OCI-M2 (cell line): Measurements from ENCODE around the gene IRAK1.

Experiments
- DNase-seq: peaks from one replicate; lab custom pipeline; 2025; ENCODE audit not compliant: unreplicated experiment; lab: John Stamatoyannopoulos, UW

Gene IRAK1

DNA sequence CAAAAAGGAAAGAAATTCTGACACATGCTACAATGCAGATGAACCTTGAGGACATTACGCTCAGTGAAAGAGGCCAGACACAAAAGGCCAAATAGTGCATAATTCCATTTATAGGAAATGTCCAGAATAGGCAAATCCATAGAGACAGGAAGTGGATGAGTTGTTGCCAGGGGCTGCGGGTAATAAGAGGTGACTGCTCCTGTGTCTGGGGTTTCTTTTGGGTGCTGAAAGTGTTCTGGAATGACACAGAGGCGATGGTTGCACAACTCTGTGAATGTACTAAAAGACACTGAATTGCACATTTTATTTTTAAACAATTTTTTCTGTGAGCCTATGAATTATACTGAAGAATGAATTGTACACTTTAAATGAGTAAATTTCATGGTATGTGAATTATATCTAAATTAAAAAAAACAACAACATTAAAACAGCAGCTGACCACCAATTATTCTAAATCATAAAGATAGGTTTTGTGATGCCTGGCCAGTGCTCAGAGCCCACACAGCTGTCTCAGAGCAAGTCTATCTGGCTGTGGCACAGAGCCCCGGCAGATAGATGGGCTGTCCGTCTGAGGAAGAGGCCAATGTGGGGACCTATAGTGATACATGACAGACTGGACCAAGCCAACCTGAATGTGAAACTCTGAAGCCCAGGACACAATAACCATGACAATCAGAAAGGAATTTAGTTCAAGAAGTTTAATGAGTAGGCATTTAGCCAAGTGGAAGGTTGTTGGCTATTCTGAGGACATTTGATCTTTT lies 23.5 kb upstream of the IRAK1 start:
- no peak for DNase-seq

DNA sequence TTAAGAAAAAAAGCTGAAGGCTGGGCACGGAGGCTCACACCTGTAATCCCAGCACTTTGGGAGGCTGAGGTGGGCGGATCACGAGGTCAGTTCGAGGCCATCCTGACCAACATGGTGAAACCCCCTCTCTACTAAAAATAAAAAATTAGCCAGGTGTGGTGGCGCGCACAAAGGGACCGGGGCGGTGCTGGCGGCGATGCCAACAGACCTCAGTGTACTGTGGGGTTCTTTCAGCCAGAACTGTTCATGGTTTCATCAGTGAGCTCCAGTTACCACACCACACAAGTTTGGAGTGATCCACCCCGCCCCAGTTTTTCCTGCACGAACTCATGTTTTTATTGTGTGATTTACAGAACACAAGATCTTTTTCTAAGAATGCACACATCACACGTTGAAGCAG lies 21.2 kb upstream of the IRAK1 start:
- no peak for DNase-seq

DNA sequence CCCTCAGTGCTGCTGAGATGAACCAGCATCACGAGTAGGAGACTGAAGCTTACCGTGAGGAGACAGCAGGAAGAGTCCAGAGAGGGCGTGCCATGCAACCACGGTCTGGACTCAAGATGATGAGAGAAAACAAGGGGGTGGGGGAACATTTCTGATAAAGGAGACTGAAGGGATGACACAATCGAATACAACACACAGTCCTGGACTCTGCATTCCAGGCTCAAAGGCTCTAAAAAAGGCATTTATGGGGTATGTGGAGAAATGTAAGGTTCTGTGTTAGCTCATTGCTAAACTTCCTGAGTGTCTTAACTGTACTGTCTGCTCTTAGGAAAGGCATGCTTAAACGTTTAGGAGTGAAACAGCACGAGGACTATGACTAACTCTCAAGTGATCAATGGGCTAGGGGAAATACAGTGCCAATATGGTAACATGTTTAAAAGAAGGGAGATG lies 20.6 kb upstream of the IRAK1 start:
- no peak for DNase-seq

DNA sequence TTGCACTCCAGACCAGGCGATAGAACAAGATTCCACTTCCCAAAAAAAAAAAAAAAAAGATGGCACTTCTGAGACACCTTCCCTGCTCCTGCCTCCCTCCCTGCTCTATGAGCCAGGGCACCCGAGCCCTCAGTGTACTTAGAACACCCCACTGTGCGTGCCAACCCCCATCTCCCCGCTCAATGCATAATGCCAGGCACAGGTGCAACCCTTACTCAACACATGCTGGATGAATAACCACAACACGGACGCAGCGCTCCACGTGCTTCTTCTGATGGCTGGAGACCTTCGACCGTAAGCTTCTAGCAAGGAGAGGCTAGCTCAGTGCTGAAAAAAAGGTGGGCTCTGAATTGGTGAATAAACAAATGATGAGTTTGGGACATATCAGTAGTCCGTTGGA lies 19.9 kb upstream of the IRAK1 start:
- DNase-seq, result no peak

DNA sequence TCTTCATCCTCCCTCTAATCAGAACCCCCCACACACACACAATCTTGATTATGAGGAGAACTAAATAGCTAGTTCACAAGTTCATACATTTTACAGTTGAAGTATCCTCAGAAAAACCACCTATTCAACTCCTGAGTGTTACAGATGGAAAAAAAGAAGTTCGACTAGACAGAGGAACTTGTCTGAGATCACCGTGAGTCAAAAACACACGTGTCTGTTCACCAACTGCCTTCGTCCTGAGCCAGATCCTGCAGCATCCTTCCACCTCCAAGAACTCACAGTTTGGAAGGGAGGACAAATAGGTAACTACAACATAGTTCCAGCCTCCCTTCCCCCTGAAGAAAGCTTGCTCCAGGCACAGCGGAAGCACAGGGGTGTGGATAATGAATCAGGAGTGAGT lies 19.0 kb upstream of the IRAK1 start:
- DNase-seq, result no peak

DNA sequence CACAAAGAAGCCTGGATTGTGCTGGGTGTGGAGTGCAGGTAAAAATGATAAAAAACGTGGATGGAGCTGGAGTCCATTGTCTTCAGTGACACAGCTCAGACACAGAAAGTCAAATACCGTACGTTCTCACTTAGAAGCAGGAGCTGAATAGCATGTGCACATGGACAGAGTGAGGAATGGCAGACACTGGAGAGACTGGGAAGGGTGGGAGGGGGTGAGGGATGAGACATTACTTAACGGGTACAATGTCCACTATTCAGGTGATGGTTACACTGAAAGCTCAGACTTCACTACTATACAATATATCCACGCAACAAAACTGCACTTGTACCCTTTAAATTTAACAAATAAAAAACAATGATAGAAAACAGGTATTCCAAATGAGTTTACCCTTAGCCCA lies 18.1 kb upstream of the IRAK1 start:
- DNase-seq, result no peak

DNA sequence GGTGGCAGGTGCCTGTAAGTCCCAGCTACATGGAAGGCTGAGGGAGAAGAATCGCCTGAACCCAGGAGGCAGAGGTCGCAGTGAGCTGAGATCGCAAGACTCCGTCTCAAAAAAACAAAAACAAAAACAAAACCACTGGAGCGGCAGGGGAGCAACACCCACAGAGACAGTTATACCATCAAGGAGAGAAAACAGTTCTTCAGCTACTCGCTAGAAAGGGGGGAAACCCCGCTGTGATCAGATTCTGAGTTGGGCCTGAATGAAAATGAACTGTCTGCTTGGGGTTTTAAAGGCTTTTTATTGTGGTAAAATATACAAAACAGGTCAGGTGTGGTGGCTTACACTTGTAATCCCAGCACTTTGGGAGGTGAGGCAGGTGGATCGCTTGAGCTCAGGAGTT lies 16.8 kb upstream of the IRAK1 start:
- no peak for DNase-seq

DNA sequence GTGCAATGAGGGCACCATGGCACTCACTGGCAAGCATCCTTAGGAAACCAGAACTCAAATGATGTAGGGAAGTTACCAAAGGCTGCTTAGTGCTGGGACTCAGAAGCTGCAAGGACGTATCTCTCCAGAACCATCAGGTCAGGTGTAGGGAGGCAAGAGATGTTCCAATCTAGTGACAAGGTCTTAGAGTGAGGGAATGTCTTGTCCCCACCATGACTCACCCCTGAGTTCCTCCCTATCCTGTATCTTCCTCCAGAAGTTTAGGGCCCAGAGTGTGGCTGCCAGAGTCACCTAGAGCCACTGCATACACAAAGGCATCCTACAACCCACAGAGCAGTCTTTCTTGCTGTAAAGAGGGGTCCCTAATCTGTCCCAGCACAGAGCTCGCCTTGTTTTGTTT lies 14.1 kb upstream of the IRAK1 start:
- no peak for DNase-seq

DNA sequence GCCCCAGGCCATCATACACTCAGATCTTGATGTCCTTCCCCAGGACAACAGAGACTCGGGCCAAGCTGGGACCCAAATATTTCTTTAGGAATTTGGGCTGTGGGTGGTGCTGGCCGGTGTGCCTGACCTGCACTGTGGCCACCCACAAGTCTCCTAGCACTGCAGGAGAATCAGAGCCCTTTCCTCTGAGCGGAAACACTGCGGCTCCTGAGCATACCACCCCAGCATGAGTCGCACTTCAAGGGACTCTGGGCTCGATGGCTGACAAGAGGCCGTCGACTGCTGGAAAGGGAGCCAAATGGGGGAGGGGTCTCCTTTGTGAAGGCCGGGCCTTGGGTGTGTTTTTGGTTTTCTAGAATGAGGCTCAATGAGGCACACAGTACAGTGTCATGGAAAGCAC lies 13.0 kb upstream of the IRAK1 start:
- DNase-seq, result no peak

DNA sequence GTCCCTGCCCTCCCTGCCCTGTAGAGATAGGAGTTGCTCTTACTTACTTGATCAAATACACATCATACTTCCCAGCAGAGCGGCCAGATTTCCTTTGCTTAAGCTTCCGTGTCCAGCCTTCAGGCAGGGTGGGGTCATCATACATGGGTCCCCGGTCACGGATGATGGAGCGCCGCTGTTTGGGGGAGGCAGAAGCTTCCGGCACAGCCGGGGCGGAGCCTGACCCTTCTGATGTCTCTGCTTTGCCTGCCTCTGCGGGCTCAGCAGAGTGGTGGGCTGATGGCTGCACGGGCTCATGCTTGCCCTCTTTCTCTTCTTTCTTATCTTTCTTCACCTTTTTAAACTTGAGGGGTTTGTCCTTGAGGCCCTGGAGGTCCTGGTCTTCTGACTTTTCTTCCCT lies 12.5 kb upstream of the IRAK1 start:
- no peak for DNase-seq

DNA sequence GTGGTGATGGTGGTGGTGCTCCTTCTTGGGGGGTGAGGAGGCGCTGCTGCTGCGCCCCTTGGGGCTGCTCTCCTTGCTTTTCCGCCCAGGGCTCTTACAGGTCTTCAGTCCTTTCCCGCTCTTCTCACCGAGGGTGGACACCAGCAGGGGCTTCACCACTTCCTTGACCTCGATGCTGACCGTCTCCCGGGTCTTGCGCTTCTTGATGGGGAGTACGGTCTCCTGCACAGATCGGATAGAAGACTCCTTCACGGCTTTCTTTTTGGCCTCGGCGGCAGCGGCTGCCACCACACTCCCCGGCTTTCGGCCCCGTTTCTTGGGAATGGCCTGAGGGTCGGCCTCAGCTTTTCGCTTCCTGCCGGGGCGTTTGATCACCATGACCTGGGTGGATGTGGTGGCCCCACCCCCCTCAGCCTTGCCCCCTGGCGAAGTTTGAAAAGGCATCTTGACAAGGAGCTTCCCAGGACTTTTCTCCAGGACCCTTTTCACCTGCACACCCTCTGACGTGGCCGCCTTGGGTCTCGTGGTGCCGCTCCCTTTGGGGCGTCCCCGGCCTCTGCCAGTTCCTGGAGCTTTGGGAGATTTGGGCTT lies 11.1 kb upstream of the IRAK1 start:
- no peak for DNase-seq

DNA sequence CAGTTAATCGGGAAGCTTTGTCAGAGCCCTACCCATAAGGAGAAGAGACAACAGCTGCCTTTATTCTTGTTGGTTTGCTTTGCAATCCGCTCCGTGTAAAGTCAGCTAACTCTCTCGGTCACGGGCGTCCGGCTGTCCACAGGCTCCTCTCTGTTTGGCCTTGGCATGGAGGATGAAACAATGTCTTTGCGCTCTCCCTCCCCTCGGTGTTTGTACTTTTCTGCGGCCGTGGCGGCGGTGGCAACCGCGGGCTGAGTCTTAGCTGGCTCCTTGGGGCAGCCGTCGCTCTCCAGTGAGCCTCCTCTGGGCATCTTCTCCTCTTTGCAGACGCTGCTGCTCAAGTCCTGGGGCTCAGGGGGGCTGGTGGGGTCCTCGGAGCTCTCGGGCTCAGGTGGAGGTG lies 10.6 kb upstream of the IRAK1 start:
- DNase-seq, result no peak

DNA sequence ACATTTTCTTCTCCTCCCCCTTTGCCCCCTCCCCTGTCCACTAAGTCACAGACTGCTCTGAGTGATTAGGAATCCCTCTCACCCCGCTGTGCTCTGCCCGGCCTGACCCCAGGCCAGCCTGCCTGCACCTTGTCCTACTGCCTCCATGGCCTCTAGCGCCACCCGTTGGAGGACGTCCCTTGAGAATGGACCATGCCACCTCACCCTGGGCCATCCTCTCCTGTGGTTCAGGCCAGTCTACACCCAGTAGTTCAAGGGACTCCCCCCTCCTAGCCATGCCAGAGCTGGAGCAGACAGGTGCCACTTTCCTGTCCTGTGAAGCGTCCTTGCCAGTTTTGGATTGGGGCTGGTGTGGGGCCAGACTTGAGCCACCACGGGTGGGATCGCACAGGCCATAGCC lies 9.7 kb upstream of the IRAK1 start:
- no peak for DNase-seq

DNA sequence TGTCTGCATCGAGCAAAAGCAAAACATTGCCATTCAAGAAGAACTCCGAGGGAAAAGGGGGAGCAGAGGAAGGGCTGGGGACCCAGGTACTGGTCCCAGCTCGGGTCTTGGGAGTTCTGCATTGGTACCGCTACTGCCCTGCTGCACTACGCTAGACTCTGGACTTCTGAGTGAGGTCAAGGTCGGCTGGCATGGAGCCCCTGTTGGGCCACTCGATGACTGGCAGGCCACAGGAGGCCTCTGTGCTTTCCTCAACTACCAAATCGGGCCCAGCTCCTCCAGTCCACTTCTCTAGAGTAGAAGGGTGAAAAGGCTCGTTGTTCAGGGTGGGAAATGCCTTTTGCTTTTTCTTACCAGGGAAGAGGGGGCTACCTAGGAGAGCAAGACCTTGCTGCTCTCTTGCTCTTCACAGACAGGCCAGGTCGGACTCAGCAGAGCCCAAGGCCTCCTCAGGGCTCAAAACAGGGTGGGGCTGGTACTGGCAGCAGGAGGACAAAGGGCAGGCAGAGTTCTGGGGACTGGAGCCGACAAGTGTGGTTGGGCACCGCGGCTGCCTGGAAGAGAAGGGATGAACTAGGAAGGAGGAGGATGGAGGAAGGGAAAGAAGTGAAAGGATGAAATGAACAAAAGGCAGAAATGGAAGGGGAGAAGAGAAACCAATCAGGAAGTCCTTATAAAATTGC lies 8.9 kb upstream of the IRAK1 start:
- no peak for DNase-seq

DNA sequence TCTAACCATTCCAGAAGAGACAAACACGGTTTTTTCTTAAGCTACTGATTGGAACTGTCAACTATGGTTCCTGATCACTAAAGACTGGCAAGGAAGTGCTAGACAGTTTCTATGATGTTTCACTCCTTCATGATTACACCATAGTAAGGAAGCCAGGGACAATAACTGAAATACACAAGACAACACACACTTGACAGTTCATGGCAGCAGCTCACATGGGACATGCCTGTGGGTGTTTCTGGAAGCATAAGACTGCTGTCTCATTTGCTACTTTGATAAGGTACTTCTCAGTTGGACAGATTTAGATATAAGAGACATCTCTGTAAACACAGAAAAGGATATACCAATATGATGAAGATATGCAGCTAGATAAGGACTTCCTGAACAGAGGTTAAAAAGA lies 8.3 kb upstream of the IRAK1 start:
- no peak for DNase-seq

DNA sequence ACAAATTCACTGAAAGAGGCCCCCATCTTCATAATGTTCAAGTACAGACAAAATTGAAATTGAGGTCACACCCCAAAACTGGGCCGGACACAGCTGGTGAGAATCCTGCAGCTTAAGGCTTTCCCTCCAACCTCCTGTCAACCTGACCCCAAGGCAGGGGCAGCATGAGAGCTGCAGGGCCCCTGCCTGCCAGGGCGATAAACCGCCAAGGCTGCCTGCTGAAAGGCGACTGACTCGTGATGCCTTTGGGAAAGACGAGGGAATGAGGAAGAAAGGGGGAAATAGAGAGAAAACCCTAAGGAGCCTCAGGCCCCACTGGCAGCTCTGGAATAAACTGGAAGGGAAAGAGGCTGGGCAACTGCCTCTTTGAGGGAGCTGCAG lies 7.3 kb upstream of the IRAK1 start:
- no peak for DNase-seq

DNA sequence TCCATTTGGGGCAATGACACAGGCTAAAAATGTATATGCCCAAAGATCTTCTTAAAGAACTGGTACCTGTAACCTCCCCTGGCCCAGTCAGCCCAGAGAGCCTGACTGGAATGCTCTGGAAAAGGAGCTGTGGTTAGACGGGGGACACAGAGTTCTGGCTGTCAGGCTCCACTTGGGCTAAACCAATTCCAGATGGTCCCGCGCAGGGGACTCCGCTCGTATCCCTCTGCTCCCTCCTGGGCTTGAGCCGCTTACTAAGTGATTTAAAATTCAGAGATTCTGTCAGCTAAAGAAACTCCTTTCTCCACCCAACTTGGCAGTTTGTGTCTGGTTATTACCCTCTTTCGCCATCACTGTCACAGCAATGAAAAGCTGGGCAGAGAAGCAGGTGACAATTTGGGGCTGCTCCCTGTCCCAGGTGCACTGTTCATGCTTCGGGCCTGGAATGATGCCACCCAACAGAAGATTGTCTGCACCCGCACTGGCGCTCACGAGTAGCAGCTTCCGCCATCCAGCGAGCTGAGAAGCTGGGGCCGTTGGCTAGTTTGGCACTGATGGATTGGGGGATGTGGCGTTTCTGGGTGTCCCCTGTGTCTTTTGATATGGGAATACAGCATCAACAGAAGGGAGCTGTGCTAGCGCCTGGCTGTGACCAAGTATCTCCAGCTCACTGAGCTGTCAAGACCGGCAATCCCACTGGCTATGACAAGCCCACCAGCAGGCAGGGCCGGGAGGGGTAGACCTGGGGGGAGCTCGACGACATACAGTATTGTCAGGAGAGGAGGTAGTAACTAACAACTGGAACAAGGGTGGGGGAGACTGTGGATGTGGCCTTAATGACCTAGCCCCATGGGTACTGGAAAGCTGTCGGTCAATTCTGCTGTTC lies 6.7 kb upstream of the IRAK1 start:
- no peak for DNase-seq

DNA sequence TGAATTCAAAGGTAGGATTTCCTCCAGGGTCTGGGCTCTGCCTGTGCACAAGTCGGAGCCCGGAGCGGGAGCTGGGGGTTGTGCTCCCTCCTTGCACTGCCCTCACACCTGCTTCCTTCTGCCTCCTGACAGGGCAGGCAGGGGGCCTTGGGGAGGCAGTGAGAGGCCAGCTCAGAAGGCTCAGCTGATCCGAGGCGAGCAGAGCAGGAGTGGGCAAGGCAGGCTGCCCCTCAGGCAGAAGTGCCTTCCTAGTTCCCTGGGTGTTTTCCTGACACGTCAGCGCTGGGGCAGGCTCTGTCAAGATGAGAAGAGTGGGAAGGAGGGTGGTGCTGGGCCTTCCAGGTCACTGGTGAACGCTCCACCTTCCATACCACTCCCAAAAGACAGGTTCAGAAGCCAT lies 5.5 kb upstream of the IRAK1 start:
- no peak for DNase-seq

DNA sequence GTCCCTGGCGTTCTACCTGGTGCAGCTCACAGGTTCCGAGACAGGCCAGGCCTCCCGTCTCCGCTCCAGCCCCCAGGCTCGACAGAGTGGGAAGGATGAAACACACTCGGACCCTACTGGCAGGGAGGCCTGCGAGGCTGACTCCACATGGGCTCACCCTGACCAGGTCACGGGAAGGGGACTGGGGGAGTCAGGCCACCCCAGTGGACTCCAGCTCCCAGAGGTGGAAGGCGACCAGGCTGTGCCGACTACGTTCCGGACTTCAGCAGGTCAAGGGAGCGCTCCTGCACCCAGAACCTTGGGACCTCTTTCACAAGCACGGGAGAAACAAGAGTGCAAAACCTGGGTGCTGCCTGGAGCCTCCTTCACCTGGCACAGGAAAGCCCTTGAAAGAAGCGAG lies 4.6 kb upstream of the IRAK1 start:
- no peak for DNase-seq

DNA sequence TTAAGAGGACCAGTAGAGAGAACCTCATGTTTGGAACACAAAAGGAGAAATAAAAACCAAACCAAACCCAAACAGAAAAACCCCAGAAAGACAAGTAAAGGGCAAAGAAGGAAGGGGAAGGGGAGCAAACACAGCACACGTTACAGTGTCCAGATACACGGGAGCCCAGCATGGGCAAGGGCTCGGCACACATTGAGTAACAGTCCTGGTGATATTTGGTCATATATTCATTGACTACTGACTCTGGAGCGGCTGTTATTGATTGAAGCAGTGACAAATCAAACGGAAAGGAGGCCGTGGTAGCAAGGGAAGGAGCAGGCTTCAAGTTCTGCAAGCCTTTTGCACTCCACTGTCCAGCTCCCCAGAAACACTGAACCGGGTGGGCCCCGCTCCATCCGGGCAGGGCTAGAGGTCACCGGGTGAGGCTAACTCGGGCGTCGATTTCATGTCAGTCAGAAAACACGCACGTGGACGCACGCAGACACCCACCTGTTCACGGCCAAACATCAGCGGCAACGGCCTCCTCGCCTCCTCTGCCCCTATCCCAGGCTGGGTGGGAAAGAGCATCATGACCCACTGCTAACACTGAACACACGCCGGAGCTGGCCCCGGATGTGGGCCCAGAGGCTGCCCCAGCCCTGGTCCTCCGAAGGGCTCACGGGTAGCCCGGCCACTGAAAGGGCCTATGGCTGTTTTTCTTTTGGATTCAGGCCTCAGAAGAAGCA lies 3.7 kb upstream of the IRAK1 start:
- DNase-seq, result no peak

DNA sequence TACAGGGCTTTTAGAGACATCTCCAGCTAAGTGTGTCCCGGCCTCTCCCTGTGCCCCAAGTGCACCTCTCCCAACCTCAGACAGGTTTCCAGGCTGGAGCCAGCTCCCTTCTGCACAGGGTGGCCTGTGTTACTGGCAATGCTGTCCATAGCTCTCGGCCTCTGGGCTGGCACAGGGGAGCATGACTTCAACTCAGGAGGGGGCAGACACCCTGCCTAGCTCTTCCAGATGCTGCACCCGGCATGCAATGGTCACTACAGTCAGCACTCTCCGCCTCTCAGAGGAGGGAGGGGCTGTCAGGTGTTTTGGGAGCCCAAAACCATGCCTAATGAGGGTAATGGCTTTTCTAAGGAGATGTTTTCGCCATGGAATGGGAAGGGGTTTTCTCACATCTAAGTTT lies 2.4 kb upstream of the IRAK1 start:
- DNase-seq, result no peak
